ENCODE measurements around the gene CRYBG1. TPM values are rescaled to one million over a fixed set of nuclear protein-coding genes. Genes with fewer than 3 reads are reported as not detected.

CRYBG1 gene
- total and polyA plus RNA-seq, 2 donors (not counting 1 experiment from before 2014, with no cell fraction given) = 9.6 to 47.0 TPM

GRCh38 chr6:106553440-106553839 lies 192.9 kb downstream of the CRYBG1 start:
- POLR2A ChIA-PET = interaction anchor here (0.8 kb wide), 1 partner anchor 41 kb away, joined by 3 read pairs; no protein-coding TSS in a partner anchor
- Histone ChIP-seq H3K36me3 (replicated peaks in 1 of 2; ENCODE audit: control extremely low read depth in 1 of 2, control insufficient read depth in 1 of 2, extremely low read depth in 1 of 2, insufficient read depth in 2 of 2, low read length in 1 of 2) (peaks cover 3 to 45% of the 10 kb centered on the region in 2 experiments), H3K27ac (ENCODE audit: low read length in 2 of 2) (peak overlapping the region in 1 of 2 donors; percentile 4), H3K9me3 (ENCODE audit: control extremely low read depth in 1 of 3, control insufficient read depth in 2 of 3, insufficient read depth in 1 of 3, low read length in 2 of 3) (no peaks in the 10 kb centered on the region), H4K20me1 (ENCODE audit: control insufficient read depth, insufficient read depth, low read length, poor library complexity, severe bottlenecking) (no peaks in the 10 kb centered on the region), H3K79me2 (ENCODE audit: control insufficient read depth, insufficient read depth, low read length) (peaks cover 3% of the 10 kb centered on the region), H3K27me3 (replicated peaks in 1 of 4; ENCODE audit: control extremely low read depth in 1 of 4, control insufficient read depth in 3 of 4, insufficient read depth in 4 of 4, low read length in 3 of 4) (no peaks in the 10 kb centered on the region), H3K4me2 (replicated peaks; ENCODE audit: low read depth, low read length, poor library complexity, severe bottlenecking) (no peak overlapping the region), H3K9ac (ENCODE audit: low read length) (no peak overlapping the region), H3K4me3 (ENCODE audit: control extremely low read depth in 1 of 5, extremely low read depth in 1 of 5, insufficient read depth in 1 of 5, low read depth in 2 of 5, low read length in 4 of 5) (no peak overlapping the region), H3K4me1 (ENCODE audit: control insufficient read depth in 2 of 2, insufficient read depth in 2 of 2, low read length in 2 of 2) (peaks cover 4 to 5% of the 10 kb centered on the region in 2 donors), H2AFZ (ENCODE audit: insufficient read depth, low read depth, low read length, poor library complexity, severe bottlenecking) (no peak overlapping the region)
- DNase-seq (no peak), ATAC-seq (ENCODE audit: low read depth) (no peak)
- 96% methylated on average over 4 of the region's 5 CpGs for WGBS (ENCODE audit: insufficient coverage)
- intact Hi-C loops (cut with micrococcal nuclease) = no loop called here
- CTCF ChIA-PET = interaction anchor here (0.5 to 22.3 kb wide), 8 partner anchors 12 to 444 kb away, joined by 3 to 567 read pairs (median 13); no protein-coding TSS in a partner anchor
- Mint-ChIP-seq H3K27ac (peak overlapping the region; percentile 52), H3K27me3 (no peaks in the 10 kb centered on the region), H3K4me3 (no peak overlapping the region), H3K4me1 (peaks cover 24% of the 10 kb centered on the region), H3K9me3 (ENCODE audit: insufficient read depth) (no peaks in the 10 kb centered on the region)
- TF ChIP-seq EZH2 (IDR thresholded peaks at IDR 0.05; ENCODE audit: borderline replicate concordance, insufficient read depth, low read depth, low read length, poor library complexity, severe bottlenecking) = no peak
- no peak for TF ChIP-seq CTCF (IDR thresholded peaks at IDR 0.05)

GRCh38 chr6:106555767-106556166 lies 195.2 kb downstream of the CRYBG1 start:
- peaks cover 17% of the 10 kb centered on the region for H3K4me1 Mint-ChIP-seq
- H3K27ac Mint-ChIP-seq = peak overlapping the region; percentile 22
- peaks cover 4% of the 10 kb centered on the region for H3K79me2 ChIP-seq (ENCODE audit: control insufficient read depth, insufficient read depth, low read length)

More at GRCh38 chr6:106555767-106556166, 195.2 kb downstream of the CRYBG1 start:
- ChIA-PET POLR2A (no interaction called here), CTCF (interaction anchor here (0.5 to 22.3 kb wide), 10 partner anchors 9 to 423 kb away, joined by 3 to 567 read pairs (median 7); no protein-coding TSS in a partner anchor)
- no peak overlapping the region for H3K4me3 ChIP-seq (ENCODE audit: control extremely low read depth in 1 of 5, extremely low read depth in 1 of 5, insufficient read depth in 1 of 5, low read depth in 2 of 5, low read length in 4 of 5)
- peaks cover 3 to 54% of the 10 kb centered on the region in 2 experiments for H3K36me3 ChIP-seq (replicated peaks in 1 of 2; ENCODE audit: control extremely low read depth in 1 of 2, control insufficient read depth in 1 of 2, extremely low read depth in 1 of 2, insufficient read depth in 2 of 2, low read length in 1 of 2)
- ATAC-seq (ENCODE audit: low read depth) = no peak
- H3K27me3 ChIP-seq (replicated peaks in 1 of 4; ENCODE audit: control extremely low read depth in 1 of 4, control insufficient read depth in 3 of 4, insufficient read depth in 4 of 4, low read length in 3 of 4) = no peaks in the 10 kb centered on the region
- Mint-ChIP-seq H3K27me3 (no peaks in the 10 kb centered on the region), H3K4me3 (no peak overlapping the region), H3K9me3 (ENCODE audit: insufficient read depth) (no peaks in the 10 kb centered on the region)
- no peak for DNase-seq
- no peak overlapping the region for H3K9ac ChIP-seq (ENCODE audit: low read length)
- peaks cover 4 to 5% of the 10 kb centered on the region in 2 donors for H3K4me1 ChIP-seq (ENCODE audit: control insufficient read depth in 2 of 2, insufficient read depth in 2 of 2, low read length in 2 of 2)
- no peak overlapping the region for H2AFZ ChIP-seq (ENCODE audit: insufficient read depth, low read depth, low read length, poor library complexity, severe bottlenecking)
- TF ChIP-seq CTCF (IDR thresholded peaks at IDR 0.05) = no peak
- no peak for TF ChIP-seq EZH2 (IDR thresholded peaks at IDR 0.05; ENCODE audit: borderline replicate concordance, insufficient read depth, low read depth, low read length, poor library complexity, severe bottlenecking)
- WGBS (ENCODE audit: insufficient coverage) = 97% methylated on average over 3 of the region's 5 CpGs
- H3K4me2 ChIP-seq (replicated peaks; ENCODE audit: low read depth, low read length, poor library complexity, severe bottlenecking) = no peak overlapping the region
- H3K9me3 ChIP-seq (ENCODE audit: control extremely low read depth in 1 of 3, control insufficient read depth in 2 of 3, insufficient read depth in 1 of 3, low read length in 2 of 3) = no peaks in the 10 kb centered on the region
- H4K20me1 ChIP-seq (ENCODE audit: control insufficient read depth, insufficient read depth, low read length, poor library complexity, severe bottlenecking) = no peaks in the 10 kb centered on the region
- intact Hi-C loops (cut with micrococcal nuclease) = loop anchor here (1.0 kb wide), 2 partner anchors 43 to 109 kb away; no protein-coding TSS in a partner anchor
- H3K27ac ChIP-seq (ENCODE audit: low read length in 2 of 2) = peak overlapping the region in 1 of 2 donors; percentile 24

Data from B cell (primary cell).